Spleen (tissue), 11 donors: ENCODE results near the gene OR1S2. TPM values are rescaled to one million over a fixed set of nuclear protein-coding genes. Genes with fewer than 3 reads are reported as not detected.
"Not testable (repeated sequence)": the region's sequence is repeated elsewhere in the genome, so short reads cannot be mapped to it uniquely, and the experiment has no call there.

Source experiments
- DNase-seq: peaks from one replicate; pipeline ENCODE4 v3.0.0-alpha.2; 2020
- H3K27ac ChIP-seq, 8 donors: fragments of 200-600 bp; sonication (generic) in 7 of 8; 1 replicate in 4 of 8; 2 replicates in 4 of 8; pipeline versions ENCODE4 v1.5.0 to v1.8.0; 2016 to 2021; ENCODE audit warnings: inconsistent platforms in 4 of 8, mild to moderate bottlenecking in 4 of 8, moderate library complexity in 1 of 8
- H3K27me3 ChIP-seq, 7 donors: fragments of 200-600 bp; sonication (generic) in 6 of 7; replicated peaks in 1 of 7; 1 replicate in 4 of 7; 2 replicates in 3 of 7; pipeline versions ENCODE4 v1.5.0 to v1.8.0; 2016 to 2021; ENCODE audit warnings: inconsistent platforms in 3 of 7, mild to moderate bottlenecking in 1 of 7
- H3K36me3 ChIP-seq, 6 donors: fragments of 200-600 bp; sonication (generic) in 5 of 6; 1 replicate in 4 of 6; 2 replicates in 2 of 6; pipeline versions ENCODE4 v1.5.0 to v1.8.0; 2016 to 2021; ENCODE audit warnings: inconsistent platforms in 2 of 6
- H3K4me1 ChIP-seq, 6 donors: fragments of 200-600 bp; sonication (generic) in 5 of 6; 1 replicate in 3 of 6; 2 replicates in 3 of 6; pipeline versions ENCODE4 v1.5.0 to v1.8.0; 2016 to 2021; ENCODE audit warnings: inconsistent platforms in 3 of 6
- H3K4me3 ChIP-seq, 8 donors: fragments of 200-600 bp; sonication (generic) in 7 of 8; 1 replicate in 4 of 8; 2 replicates in 4 of 8; pipeline versions ENCODE4 v1.5.0 to v1.8.0; 2016 to 2021; ENCODE audit warnings: inconsistent platforms in 4 of 8, mild to moderate bottlenecking in 4 of 8, moderate library complexity in 2 of 8
- H3K9me3 ChIP-seq, 8 donors: fragments of 200-600 bp; sonication (generic) in 7 of 8; 1 replicate in 4 of 8; 2 replicates in 4 of 8; pipeline versions ENCODE4 v1.5.0 to v1.8.0; 2016 to 2021; ENCODE audit warnings: inconsistent platforms in 4 of 8
- POLR2A ChIP-seq, 3 donors: fragments of 450-650 bp; IDR thresholded peaks; one replicate each; pipeline ENCODE4 v1.5.1; 2017; ENCODE audit warnings: antibody characterized with exemption in 3 of 3, mild to moderate bottlenecking in 1 of 3
- POLR2AphosphoS5 ChIP-seq, 3 donors: sonication (generic); formaldehyde crosslinking; IDR thresholded peaks; one replicate each; pipeline ENCODE4 v1.5.1; 2017; ENCODE audit warnings: antibody characterized with exemption in 3 of 3
- WGBS, 5 donors: extraction: QIAGEN DNeasy Blood & Tissue Kit in 3 of 5; methylation state at CpG; one replicate each; pipeline versions ENCODE4 v1.1.5 to v1.1.7; 2013 to 2018; 5-methylcytosine and 5-hydroxymethylcytosine counted together
- intact Hi-C: fragments of 100-400 bp; cut with DNase I; formaldehyde crosslinking; loops from one replicate; pipeline ENCODE4 v1.15.0; 2023; ENCODE audit warnings: low total_unique reads
- polyA plus RNA-seq, 3 donors: library from polyadenylated mRNA; stranded (reverse); fragments of 200-250 nt; gene quantifications; one replicate each; pipeline ENCODE4 v1.2.1, GENCODE V29; 2013
- total RNA-seq, 7 donors: library from RNA; depleted of rRNA in 3 of 7; stranded (reverse); fragments of >200 nt in 3 of 7; fragmentation: NEBNext Ultra II Directional in 4 of 7; extraction: Animal tissue kit (Norgen Biotek cat#: 25700) in 4 of 7; gene quantifications; one replicate each; pipeline versions ENCODE4 v1.1.0 to v1.2.1, GENCODE V29; 2016 to 2021
- TF ChIP-seq, protein P1 (sequence below), 11 experiments: fragments of 200-600 bp in 7 of 11; fragments of 450-650 bp in 4 of 11; sonication (generic) in 4 of 11; IDR thresholded peaks in 8 of 11; conservative IDR thresholded peaks in 3 of 11; 1 replicate in 7 of 11; 2 replicates in 4 of 11; pipeline versions ENCODE4 v1.4.0 to v1.8.0; 2016 to 2021; ENCODE audit warnings: antibody characterized with exemption in 11 of 11, inconsistent platforms in 4 of 11, mild to moderate bottlenecking in 1 of 11
- donor health status: healthy with polysubstance abuse.
- donor health status: DM: no; HTN: no; CAD: no; lungs with moderate emphysema.
- donor health status: DM: no; HTN: no; CAD: no.
- donor health status: Bipolar disorder and iron deficiency.
- donor health status: healthy.
- donor health status: DM: no; HTN: no; CAD: no.
- donor health status: DM: yes; HTN: yes; CAD: no.

Gene OR1S2
- total and polyA plus RNA-seq, 10 donors: not detected

DNA sequence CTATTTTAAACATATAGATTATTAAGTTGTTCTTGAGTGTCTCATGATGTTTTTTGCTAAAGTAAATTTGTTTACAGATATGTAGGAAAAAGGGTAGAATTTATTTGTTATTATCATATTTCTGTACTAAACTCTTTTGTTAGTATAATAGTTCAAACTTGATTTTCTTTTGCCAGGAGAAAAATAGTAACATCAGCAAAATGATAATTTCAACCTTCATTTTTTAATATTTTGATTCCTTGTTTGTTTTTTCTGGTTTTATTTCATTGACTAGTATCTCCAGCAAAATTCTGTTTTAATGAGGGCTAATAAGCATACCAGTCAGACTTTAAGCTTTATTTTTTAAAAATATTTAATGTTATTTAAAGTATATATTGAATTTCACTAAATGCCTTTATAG is 12.5 kb upstream of the OR1S2 start:
- no peak overlapping the region for H3K27ac ChIP-seq
- no peaks in the 10 kb centered on the region for H3K36me3 ChIP-seq
- TF ChIP-seq, protein P1, sequence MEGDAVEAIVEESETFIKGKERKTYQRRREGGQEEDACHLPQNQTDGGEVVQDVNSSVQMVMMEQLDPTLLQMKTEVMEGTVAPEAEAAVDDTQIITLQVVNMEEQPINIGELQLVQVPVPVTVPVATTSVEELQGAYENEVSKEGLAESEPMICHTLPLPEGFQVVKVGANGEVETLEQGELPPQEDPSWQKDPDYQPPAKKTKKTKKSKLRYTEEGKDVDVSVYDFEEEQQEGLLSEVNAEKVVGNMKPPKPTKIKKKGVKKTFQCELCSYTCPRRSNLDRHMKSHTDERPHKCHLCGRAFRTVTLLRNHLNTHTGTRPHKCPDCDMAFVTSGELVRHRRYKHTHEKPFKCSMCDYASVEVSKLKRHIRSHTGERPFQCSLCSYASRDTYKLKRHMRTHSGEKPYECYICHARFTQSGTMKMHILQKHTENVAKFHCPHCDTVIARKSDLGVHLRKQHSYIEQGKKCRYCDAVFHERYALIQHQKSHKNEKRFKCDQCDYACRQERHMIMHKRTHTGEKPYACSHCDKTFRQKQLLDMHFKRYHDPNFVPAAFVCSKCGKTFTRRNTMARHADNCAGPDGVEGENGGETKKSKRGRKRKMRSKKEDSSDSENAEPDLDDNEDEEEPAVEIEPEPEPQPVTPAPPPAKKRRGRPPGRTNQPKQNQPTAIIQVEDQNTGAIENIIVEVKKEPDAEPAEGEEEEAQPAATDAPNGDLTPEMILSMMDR (IDR thresholded peaks at IDR 0.05 in 8 of 11, conservative IDR thresholded peaks at IDR 0.05 in 3 of 11): no peak
- TF ChIP-seq POLR2A (IDR thresholded peaks at IDR 0.05) (no peak), POLR2AphosphoS5 (IDR thresholded peaks at IDR 0.05) (no peak)
- no peaks in the 10 kb centered on the region for H3K9me3 ChIP-seq
- H3K4me1 ChIP-seq: no peaks in the 10 kb centered on the region
- intact Hi-C loops: no loop called here
- no peaks in the 10 kb centered on the region for H3K27me3 ChIP-seq
- no peak for DNase-seq
- H3K4me3 ChIP-seq: no peak overlapping the region

DNA sequence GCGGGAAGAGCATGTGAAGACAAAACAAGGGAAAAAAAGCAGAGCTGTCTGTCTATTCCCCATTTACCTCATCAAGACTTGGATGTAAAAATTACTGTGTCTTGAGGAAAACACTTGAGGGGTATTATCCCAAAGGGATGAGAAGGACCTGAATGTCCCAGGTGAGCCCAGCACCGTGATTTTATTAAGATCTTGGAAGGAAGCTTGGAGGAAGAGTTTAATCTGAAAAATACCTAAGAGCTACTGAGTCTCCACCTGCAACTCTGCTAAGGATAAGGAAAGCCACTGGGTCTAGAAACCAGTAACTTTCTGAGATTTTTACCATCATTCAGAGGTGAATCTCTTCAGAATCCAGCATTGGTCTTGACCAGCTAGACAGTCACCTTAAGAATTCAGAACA is 8.5 kb upstream of the OR1S2 start, which contains the start of gene OR1S1:
OR1S1 (plus strand) TSS at position 301 of the 400 bp plus-strand sequence.
- 77 to 89% (median 78%) methylated on average over 1 to 2 of the region's 2 CpGs for WGBS, 5 donors
- H3K4me1 ChIP-seq, H3K27me3 ChIP-seq, H3K27ac ChIP-seq, DNase-seq, H3K4me3 ChIP-seq, H3K36me3 ChIP-seq, H3K9me3 ChIP-seq, intact Hi-C loops: not testable (repeated sequence)

DNA sequence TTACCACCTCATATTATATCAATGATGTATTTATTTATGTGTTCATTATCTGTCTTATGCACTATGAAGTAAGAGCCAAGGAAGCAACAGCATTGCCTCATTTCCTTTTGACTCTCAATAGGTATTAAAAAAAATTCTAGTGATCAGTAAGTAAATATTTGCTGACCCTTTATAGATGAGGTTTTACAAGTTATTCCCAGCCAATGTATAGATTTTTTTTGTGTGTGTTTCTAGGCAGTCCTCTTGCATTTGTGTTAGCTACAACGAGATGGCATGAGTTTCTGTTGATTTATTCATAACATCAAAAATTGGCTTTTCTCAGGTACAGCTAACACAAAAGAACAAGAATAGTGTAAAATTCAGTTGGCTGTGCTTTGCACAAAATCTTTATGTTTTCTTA is 4.7 kb downstream of the OR1S2 start:
- WGBS, 5 donors: 48 to 83% (median 66%) methylated on average over 1 of the region's 1 CpG
- peaks cover 0 to 26% (median 17%) of the 10 kb centered on the region in 8 donors for H3K9me3 ChIP-seq
- no peak overlapping the region for H3K27ac ChIP-seq
- DNase-seq: no peak
- H3K4me3 ChIP-seq: no peak overlapping the region
- H3K4me1 ChIP-seq: no peaks in the 10 kb centered on the region
- TF ChIP-seq POLR2A (IDR thresholded peaks at IDR 0.05) (no peak), POLR2AphosphoS5 (IDR thresholded peaks at IDR 0.05) (no peak)
- no peaks in the 10 kb centered on the region for H3K27me3 ChIP-seq
- intact Hi-C loops: no loop called here
- H3K36me3 ChIP-seq: no peaks in the 10 kb centered on the region

DNA sequence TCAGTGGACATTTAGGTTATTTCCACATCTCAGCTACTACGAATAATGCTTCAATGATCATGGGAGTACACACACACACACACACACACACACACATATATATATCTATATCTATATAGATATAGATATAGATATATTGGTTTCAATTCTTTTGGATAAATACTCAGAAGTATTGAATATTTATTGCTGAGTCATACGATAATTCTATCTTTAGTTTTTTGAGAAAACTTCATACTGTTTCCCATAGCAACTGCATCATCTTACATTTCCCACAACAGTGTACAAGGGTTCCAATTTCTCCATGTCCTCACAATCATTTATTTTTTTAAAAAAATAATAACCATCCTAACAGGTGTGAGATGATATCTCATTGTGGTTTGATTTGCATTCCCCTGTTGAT is 8.0 kb downstream of the OR1S2 start:
- Histone ChIP-seq H3K4me3 (no peak overlapping the region), H3K27me3 (no peaks in the 10 kb centered on the region)
- no peak for TF ChIP-seq POLR2AphosphoS5 (IDR thresholded peaks at IDR 0.05)
- no peak for TF ChIP-seq POLR2A (IDR thresholded peaks at IDR 0.05)
- TF ChIP-seq, protein P1 (IDR thresholded peaks at IDR 0.05 in 8 of 11, conservative IDR thresholded peaks at IDR 0.05 in 3 of 11): no peak

DNA sequence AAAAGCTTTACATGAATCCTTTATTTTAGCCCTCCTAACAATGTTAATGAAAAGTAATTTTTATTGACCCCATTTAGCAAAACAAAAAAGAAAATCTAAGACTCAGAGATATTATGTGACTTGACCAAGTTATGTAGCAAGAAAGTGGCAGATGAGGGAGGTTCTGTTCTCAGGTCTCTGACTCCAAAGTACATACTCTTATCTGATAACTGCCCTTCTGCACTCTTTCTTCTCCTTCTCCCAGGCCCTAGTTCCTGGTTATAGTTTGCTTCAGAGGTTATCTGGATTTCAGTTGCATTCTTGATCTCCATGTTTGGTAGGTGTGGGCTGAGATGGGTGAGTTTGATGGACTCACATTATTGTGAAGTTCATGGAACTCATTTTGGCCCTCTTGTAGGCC is 10.6 kb downstream of the OR1S2 start:
- intact Hi-C loops: no loop called here
- no peak for DNase-seq
- Histone ChIP-seq H3K36me3 (no peaks in the 10 kb centered on the region), H3K4me1 (no peaks in the 10 kb centered on the region), H3K27me3 (no peaks in the 10 kb centered on the region), H3K9me3 (peaks cover 0 to 24% (median 17%) of the 10 kb centered on the region in 8 donors), H3K4me3 (no peak overlapping the region), H3K27ac (no peak overlapping the region)
- TF ChIP-seq POLR2AphosphoS5 (IDR thresholded peaks at IDR 0.05) (no peak), POLR2A (IDR thresholded peaks at IDR 0.05) (no peak)
- TF ChIP-seq, protein P1 (IDR thresholded peaks at IDR 0.05 in 8 of 11, conservative IDR thresholded peaks at IDR 0.05 in 3 of 11): no peak

More for the DNA sequence above, 8.0 kb downstream of the OR1S2 start:
- intact Hi-C loops: no loop called here
- 85 to 95% (median 89%) methylated on average over 2 of the region's 2 CpGs for WGBS, 5 donors
- Histone ChIP-seq H3K36me3 (no peaks in the 10 kb centered on the region), H3K27ac (no peak overlapping the region), H3K9me3 (peaks cover 0 to 26% (median 17%) of the 10 kb centered on the region in 8 donors), H3K4me1 (no peaks in the 10 kb centered on the region)
- DNase-seq: no peak
